Astrocyte (in vitro differentiated cells and primary cell): ENCODE data around the gene LRRC31. TPM values are rescaled to one million over a fixed set of nuclear protein-coding genes. Genes with fewer than 3 reads are reported as not detected.
A peak's percentile ranks its signal among the peaks of the same experiment; 100 is the strongest.

Experiments used
- DNase-seq: peaks from one replicate; pipeline ENCODE4 v3.0.0-alpha.2; 2010; ENCODE audit warnings: low read depth
- FAIRE-seq: peaks from 2 replicates; lab custom pipeline; 2011; peaks lifted over from hg19 to GRCh38; lab: Jason Lieb, UNC
- H2AFZ ChIP-seq: 2 replicates; pipeline ENCODE4 v1.6.0; 2012; ENCODE audit warnings: low read depth, low read length, inconsistent platforms
- H3K27ac ChIP-seq: 2 replicates; pipeline ENCODE4 v1.5.1; 2011; ENCODE audit warnings: low read depth, low read length, inconsistent platforms
- H3K27me3 ChIP-seq: 2 replicates; pipeline ENCODE4 v1.6.0; 2011; ENCODE audit warnings: low read length, inconsistent platforms; ENCODE audit not compliant: insufficient read depth
- H3K36me3 ChIP-seq: 2 replicates; pipeline ENCODE4 v1.5.1; 2011; ENCODE audit warnings: low read length, inconsistent platforms; ENCODE audit not compliant: insufficient read depth
- H3K4me1 ChIP-seq: 2 replicates; pipeline ENCODE4 v1.5.1; 2011; ENCODE audit warnings: low read length, inconsistent platforms; ENCODE audit not compliant: insufficient read depth
- H3K4me2 ChIP-seq: 2 replicates; pipeline ENCODE4 v1.6.0; 2012; ENCODE audit warnings: low read length, inconsistent platforms
- H3K4me3 ChIP-seq: 2 replicates; pipeline ENCODE4 v1.5.1; 2011; ENCODE audit warnings: low read depth, mild to moderate bottlenecking, low read length, inconsistent platforms; ENCODE audit not compliant: insufficient read depth
- H3K79me2 ChIP-seq: 2 replicates; pipeline ENCODE4 v1.6.0; 2012; ENCODE audit warnings: mild to moderate bottlenecking, low read length, inconsistent platforms; ENCODE audit not compliant: insufficient read depth
- H3K9ac ChIP-seq: 2 replicates; pipeline ENCODE4 v1.6.0; 2012; ENCODE audit warnings: mild to moderate bottlenecking, low read length, inconsistent platforms
- H3K9me3 ChIP-seq: 2 replicates; pipeline ENCODE4 v1.5.1; 2012; ENCODE audit warnings: low read depth, mild to moderate bottlenecking, low read length, inconsistent platforms; ENCODE audit not compliant: insufficient read depth
- H4K20me1 ChIP-seq: 2 replicates; pipeline ENCODE4 v1.6.0; 2012; ENCODE audit warnings: low read length, inconsistent platforms; ENCODE audit not compliant: insufficient read depth
- H3K27ac Mint-ChIP-seq: one replicate; pipeline ENCODE4 v1.8.0; 2021; ENCODE audit warnings: mild to moderate bottlenecking, mixed read lengths; ENCODE audit not compliant: unreplicated experiment
- H3K27me3 Mint-ChIP-seq: one replicate; pipeline ENCODE4 v1.8.0; 2021; ENCODE audit warnings: low read depth, mixed read lengths; ENCODE audit not compliant: unreplicated experiment
- H3K36me3 Mint-ChIP-seq: one replicate; pipeline ENCODE4 v1.8.0; 2021; ENCODE audit warnings: low read depth, mixed read lengths; ENCODE audit not compliant: unreplicated experiment
- H3K4me1 Mint-ChIP-seq: one replicate; pipeline ENCODE4 v1.8.0; 2021; ENCODE audit warnings: low read depth, mixed read lengths; ENCODE audit not compliant: unreplicated experiment
- H3K4me3 Mint-ChIP-seq: one replicate; pipeline ENCODE4 v1.8.0; 2021; ENCODE audit warnings: mild to moderate bottlenecking, moderate library complexity, mixed read lengths; ENCODE audit not compliant: unreplicated experiment
- H3K9me3 Mint-ChIP-seq: one replicate; pipeline ENCODE4 v1.8.0; 2021; ENCODE audit warnings: mild to moderate bottlenecking, mixed read lengths; ENCODE audit not compliant: unreplicated experiment
- EZH2 ChIP-seq: IDR thresholded peaks from 2 replicates; pipeline ENCODE4 v1.6.1; 2012; ENCODE audit warnings: mild to moderate bottlenecking, low read length, inconsistent platforms; ENCODE audit not compliant: insufficient read depth
- total RNA-seq: library from RNA; stranded (reverse); gene quantifications from 2 replicates; pipeline ENCODE4 v1.2.1, GENCODE V29; 2021
- TF ChIP-seq, protein P1 (sequence below): IDR thresholded peaks from 2 replicates; pipeline ENCODE4 v1.5.1; 2011; ENCODE audit warnings: low read depth, mild to moderate bottlenecking, inconsistent platforms, low read length, moderate library complexity; ENCODE audit not compliant: insufficient read depth

Gene LRRC31
- total RNA-seq, 1 donor from 2014 or later: 0.16 TPM

DNA sequence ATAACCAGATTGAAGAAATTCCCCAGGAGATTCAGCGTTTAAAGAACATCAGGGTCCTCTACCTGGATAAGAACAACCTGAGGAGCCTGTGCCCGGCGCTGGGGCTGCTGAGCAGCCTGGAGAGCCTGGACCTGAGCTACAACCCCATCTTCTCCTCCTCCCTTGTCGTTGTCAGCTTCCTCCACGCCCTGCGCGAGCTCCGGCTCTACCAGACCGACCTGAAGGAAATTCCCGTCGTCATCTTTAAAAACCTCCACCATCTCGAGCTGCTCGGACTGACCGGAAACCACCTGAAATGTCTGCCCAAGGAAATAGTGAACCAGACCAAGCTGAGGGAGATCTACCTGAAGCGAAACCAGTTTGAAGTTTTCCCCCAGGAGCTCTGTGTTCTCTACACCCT, 47.6 kb downstream of the LRRC31 start:
- no peak overlapping the region for H3K4me3 Mint-ChIP-seq
- no peaks in the 10 kb centered on the region for H3K79me2 ChIP-seq
- FAIRE-seq (no peak), DNase-seq (no peak)
- H3K36me3 ChIP-seq: no peaks in the 10 kb centered on the region
- no peaks in the 10 kb centered on the region for H4K20me1 ChIP-seq
- no peaks in the 10 kb centered on the region for H3K27me3 Mint-ChIP-seq
- H3K4me1 ChIP-seq: peaks cover 7% of the 10 kb centered on the region
- H3K4me3 ChIP-seq: no peak overlapping the region
- H2AFZ ChIP-seq: no peak overlapping the region
- no peak overlapping the region for H3K4me2 ChIP-seq
- TF ChIP-seq, protein P1, sequence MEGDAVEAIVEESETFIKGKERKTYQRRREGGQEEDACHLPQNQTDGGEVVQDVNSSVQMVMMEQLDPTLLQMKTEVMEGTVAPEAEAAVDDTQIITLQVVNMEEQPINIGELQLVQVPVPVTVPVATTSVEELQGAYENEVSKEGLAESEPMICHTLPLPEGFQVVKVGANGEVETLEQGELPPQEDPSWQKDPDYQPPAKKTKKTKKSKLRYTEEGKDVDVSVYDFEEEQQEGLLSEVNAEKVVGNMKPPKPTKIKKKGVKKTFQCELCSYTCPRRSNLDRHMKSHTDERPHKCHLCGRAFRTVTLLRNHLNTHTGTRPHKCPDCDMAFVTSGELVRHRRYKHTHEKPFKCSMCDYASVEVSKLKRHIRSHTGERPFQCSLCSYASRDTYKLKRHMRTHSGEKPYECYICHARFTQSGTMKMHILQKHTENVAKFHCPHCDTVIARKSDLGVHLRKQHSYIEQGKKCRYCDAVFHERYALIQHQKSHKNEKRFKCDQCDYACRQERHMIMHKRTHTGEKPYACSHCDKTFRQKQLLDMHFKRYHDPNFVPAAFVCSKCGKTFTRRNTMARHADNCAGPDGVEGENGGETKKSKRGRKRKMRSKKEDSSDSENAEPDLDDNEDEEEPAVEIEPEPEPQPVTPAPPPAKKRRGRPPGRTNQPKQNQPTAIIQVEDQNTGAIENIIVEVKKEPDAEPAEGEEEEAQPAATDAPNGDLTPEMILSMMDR: no peak
- no peak for TF ChIP-seq EZH2
- no peaks in the 10 kb centered on the region for H3K9me3 ChIP-seq
- no peaks in the 10 kb centered on the region for H3K27me3 ChIP-seq
- H3K36me3 Mint-ChIP-seq: no peaks in the 10 kb centered on the region
- peaks cover 12% of the 10 kb centered on the region for H3K4me1 Mint-ChIP-seq
- no peak overlapping the region for H3K9ac ChIP-seq
- H3K9me3 Mint-ChIP-seq: no peaks in the 10 kb centered on the region
- H3K27ac ChIP-seq: no peak overlapping the region
- no peak overlapping the region for H3K27ac Mint-ChIP-seq

- peak overlapping the region; percentile 76 for H2AFZ ChIP-seq
- H4K20me1 ChIP-seq: no peaks in the 10 kb centered on the region
- no peak overlapping the region for H3K27ac ChIP-seq
- no peak overlapping the region for H3K4me3 ChIP-seq
- no peaks in the 10 kb centered on the region for H3K79me2 ChIP-seq
- no peak overlapping the region for H3K9ac ChIP-seq
- Mint-ChIP-seq H3K27me3 (peaks cover under 1% of the 10 kb centered on the region), H3K36me3 (no peaks in the 10 kb centered on the region), H3K27ac (peak overlapping the region; percentile 88), H3K4me3 (no peak overlapping the region), H3K4me1 (peaks cover 10% of the 10 kb centered on the region), H3K9me3 (peaks cover 15% of the 10 kb centered on the region)
- no peaks in the 10 kb centered on the region for H3K36me3 ChIP-seq
- no peaks in the 10 kb centered on the region for H3K27me3 ChIP-seq
- DNase-seq (peak; percentile 36), FAIRE-seq (no peak)
- H3K4me1 ChIP-seq: peaks cover 7% of the 10 kb centered on the region
- H3K9me3 ChIP-seq: no peaks in the 10 kb centered on the region
- no peak for TF ChIP-seq EZH2
- peak overlapping the region; percentile 22 for H3K4me2 ChIP-seq
These were observed 51.4 kb downstream of the LRRC31 start for GRCh38 chr3:169818316-169818715.

DNA sequence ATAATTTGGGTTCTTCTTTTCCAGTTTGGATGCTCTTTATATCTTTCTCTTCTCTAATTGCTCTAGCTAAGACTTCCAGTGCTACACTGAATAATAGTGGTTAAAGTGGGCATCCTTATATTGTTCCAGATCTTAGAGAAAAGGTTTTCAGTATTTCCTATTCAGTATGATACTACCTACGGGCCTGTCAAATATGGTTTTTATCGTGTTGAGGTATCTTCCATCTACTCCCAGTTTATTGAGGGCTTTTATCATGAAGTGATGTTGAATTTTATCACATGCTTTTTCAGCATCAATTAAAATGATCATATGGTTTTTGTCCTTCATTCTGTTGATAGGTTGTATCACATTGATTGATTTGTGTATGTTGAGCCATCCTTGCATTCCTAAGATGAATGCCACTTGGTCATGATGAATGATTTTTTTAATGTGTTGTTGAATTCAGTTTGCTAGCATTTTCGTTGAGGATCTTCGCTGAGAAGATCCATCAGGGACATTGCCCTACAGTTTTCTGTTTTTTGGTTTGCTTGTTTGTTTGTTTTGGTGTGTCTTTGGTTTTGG, 54.1 kb downstream of the LRRC31 start:
- Mint-ChIP-seq H3K9me3 (peaks cover 20% of the 10 kb centered on the region), H3K4me1 (peaks cover 13% of the 10 kb centered on the region), H3K36me3 (no peaks in the 10 kb centered on the region), H3K27ac (no peak overlapping the region), H3K27me3 (peaks cover 4% of the 10 kb centered on the region), H3K4me3 (no peak overlapping the region)
- H3K27me3 ChIP-seq: no peaks in the 10 kb centered on the region
- H3K9ac ChIP-seq: no peak overlapping the region
- no peak overlapping the region for H2AFZ ChIP-seq
- H3K27ac ChIP-seq: no peak overlapping the region
- DNase-seq (no peak), FAIRE-seq (no peak)
- H3K36me3 ChIP-seq: no peaks in the 10 kb centered on the region
- no peak overlapping the region for H3K4me3 ChIP-seq
- no peak overlapping the region for H3K4me2 ChIP-seq
- no peaks in the 10 kb centered on the region for H4K20me1 ChIP-seq
- TF ChIP-seq, protein P1: no peak
- no peak for TF ChIP-seq EZH2
- no peaks in the 10 kb centered on the region for H3K9me3 ChIP-seq
- H3K79me2 ChIP-seq: no peaks in the 10 kb centered on the region
- H3K4me1 ChIP-seq: peaks cover 26% of the 10 kb centered on the region
